OCI-LY1 (cell line): ENCODE data around the gene OGA.

Source experiments
- H2AFZ ChIP-seq: fragments of 200-600 bp; sonication (generic), shearing (Covaris generic); 2 replicates; pipeline ENCODE4 v1.6.0; 2014; ENCODE audit warnings: antibody characterized with exemption, mild to moderate bottlenecking, low read length
- H3F3A ChIP-seq: fragments of 200-600 bp; sonication (generic), shearing (Covaris generic); 2 replicates; pipeline ENCODE4 v1.6.0; 2014; ENCODE audit warnings: mild to moderate bottlenecking, antibody characterized with exemption, low read length, moderate library complexity; ENCODE audit not compliant: insufficient read depth
- H3K27ac ChIP-seq: fragments of 200-600 bp; sonication (generic); 2 replicates; pipeline ENCODE4 v1.5.1; 2014; ENCODE audit warnings: low read length, mixed run types, mild to moderate bottlenecking, low read depth; ENCODE audit not compliant: poor library complexity, severe bottlenecking
- H3K27me3 ChIP-seq: fragments of 200-600 bp; sonication (generic); 2 replicates; pipeline ENCODE4 v1.6.0; 2014; ENCODE audit warnings: antibody characterized with exemption, mild to moderate bottlenecking, low read length, moderate library complexity; ENCODE audit not compliant: insufficient read depth
- H3K36me3 ChIP-seq: fragments of 200-600 bp; sonication (generic); 2 replicates; pipeline ENCODE4 v1.6.1; 2014; ENCODE audit warnings: mild to moderate bottlenecking, antibody characterized with exemption, low read length, moderate library complexity, mixed read lengths; ENCODE audit not compliant: insufficient read depth
- H3K4me1 ChIP-seq: fragments of 200-600 bp; sonication (generic); 2 replicates; pipeline ENCODE4 v1.5.1; 2014; ENCODE audit warnings: mild to moderate bottlenecking, low read length, moderate library complexity; ENCODE audit not compliant: insufficient read depth, severe bottlenecking
- H3K4me2 ChIP-seq: fragments of 200-600 bp; sonication (generic), shearing (Covaris generic); 2 replicates; pipeline ENCODE4 v1.6.1; 2014; ENCODE audit warnings: low read length
- H3K4me3 ChIP-seq: fragments of 200-600 bp; sonication (generic); 2 replicates; pipeline ENCODE4 v1.5.1; 2014; ENCODE audit warnings: low read length, low read depth, mild to moderate bottlenecking, mixed read lengths; ENCODE audit not compliant: poor library complexity, severe bottlenecking
- H3K79me2 ChIP-seq: fragments of 200-600 bp; shearing (Covaris generic); 2 replicates; pipeline ENCODE4 v1.6.1; 2016; ENCODE audit warnings: mixed run types, low read length, mixed read lengths; ENCODE audit not compliant: insufficient read depth
- H3K9ac ChIP-seq: fragments of 200-600 bp; sonication (generic), shearing (Covaris generic); 2 replicates; pipeline ENCODE4 v1.6.1; 2014; ENCODE audit warnings: mild to moderate bottlenecking, low read length, mixed read lengths
- H3K9me2 ChIP-seq: fragments of 200-600 bp; sonication (generic), shearing (Covaris generic); 2 replicates; pipeline ENCODE4 v1.6.1; 2014; ENCODE audit warnings: low read depth, mild to moderate bottlenecking, low read length, mixed read lengths
- H3K9me3 ChIP-seq: fragments of 200-600 bp; shearing (Covaris generic); 2 replicates; pipeline ENCODE4 v1.6.1; 2014; ENCODE audit warnings: low read length, mixed read lengths
- H4K20me1 ChIP-seq: fragments of 200-600 bp; sonication (generic), shearing (Covaris generic); 2 replicates; pipeline ENCODE4 v1.6.0; 2016; ENCODE audit warnings: mild to moderate bottlenecking, low read length; ENCODE audit not compliant: insufficient read depth
- CTCF ChIP-seq: fragments of 200-600 bp; sonication (generic), shearing (Covaris generic); IDR thresholded peaks from 2 replicates; pipeline ENCODE4 v1.5.1; 2017; ENCODE audit warnings: mild to moderate bottlenecking, antibody characterized with exemption, low read length, moderate library complexity, mixed read lengths
- EZH2 ChIP-seq: fragments of 200-600 bp; sonication (generic), shearing (Covaris generic); IDR thresholded peaks from 2 replicates; pipeline ENCODE4 v1.8.0; 2017; ENCODE audit warnings: borderline replicate concordance, mixed run types, mild to moderate bottlenecking, antibody characterized with exemption, low read length, moderate library complexity, mixed read lengths

Gene OGA

DNA sequence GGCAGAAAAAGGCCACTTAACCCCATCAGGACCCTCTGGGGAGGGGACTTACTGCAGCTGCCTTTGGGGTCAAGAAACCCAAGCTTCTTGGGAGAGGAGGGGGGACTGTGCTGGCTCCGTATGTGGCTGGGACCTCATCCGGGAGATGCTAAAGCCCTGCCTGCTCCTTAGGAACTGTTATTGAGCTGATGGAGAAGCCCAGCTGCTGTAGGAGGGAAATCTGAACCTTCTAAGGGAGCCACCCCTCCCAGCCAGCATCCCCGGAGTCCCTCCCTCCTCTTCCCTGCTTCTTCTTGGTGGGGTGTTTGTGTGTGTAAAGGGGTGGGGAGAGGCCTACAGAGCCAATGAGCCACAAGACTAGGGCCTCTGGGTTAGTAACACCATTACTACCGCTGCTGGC is 17.1 kb upstream of the OGA start:
- Histone ChIP-seq H3F3A (no peaks in the 10 kb centered on the region), H2AFZ (no peak overlapping the region), H3K9me2 (no peaks in the 10 kb centered on the region), H4K20me1 (no peaks in the 10 kb centered on the region), H3K9me3 (no peaks in the 10 kb centered on the region), H3K27me3 (no peaks in the 10 kb centered on the region), H3K4me1 (peaks cover 18% of the 10 kb centered on the region), H3K27ac (no peak overlapping the region), H3K4me2 (no peak overlapping the region), H3K79me2 (no peaks in the 10 kb centered on the region), H3K9ac (no peak overlapping the region), H3K4me3 (no peak overlapping the region), H3K36me3 (no peaks in the 10 kb centered on the region)
- no peak for TF ChIP-seq EZH2

DNA sequence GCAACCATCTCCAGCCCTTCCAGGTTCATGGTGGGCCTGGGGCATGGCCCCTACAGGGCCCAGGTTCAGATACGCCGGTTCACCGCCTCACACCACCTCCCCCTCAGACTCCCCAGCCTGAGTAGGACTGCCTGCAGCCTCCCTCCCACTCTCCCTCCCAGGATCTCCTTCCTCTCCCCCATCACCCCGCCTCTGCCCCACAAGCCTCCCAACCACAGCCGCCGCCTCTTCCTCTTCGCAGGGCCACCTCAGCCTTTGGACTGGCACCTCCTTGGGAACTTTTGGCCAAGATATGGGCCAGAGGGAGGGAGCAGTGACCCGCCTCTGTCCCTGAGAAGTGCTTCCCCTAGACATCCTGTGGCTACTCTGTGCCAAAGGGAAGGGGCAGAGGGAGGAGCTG is 16.1 kb upstream of the OGA start:
- Histone ChIP-seq H3F3A (0 out of 2 replicates have a peak, but pooled peaks cover 4% of the 10 kb centered on the region), H3K4me3 (no peak overlapping the region), H3K9ac (no peak overlapping the region), H4K20me1 (no peaks in the 10 kb centered on the region), H3K9me3 (no peaks in the 10 kb centered on the region), H3K79me2 (no peaks in the 10 kb centered on the region), H3K36me3 (no peaks in the 10 kb centered on the region), H3K27me3 (no peaks in the 10 kb centered on the region), H3K4me1 (peaks cover 20% of the 10 kb centered on the region), H2AFZ (no peak overlapping the region), H3K9me2 (no peaks in the 10 kb centered on the region), H3K27ac (no peak overlapping the region), H3K4me2 (no peak overlapping the region)
- no peak for TF ChIP-seq EZH2
- TF ChIP-seq CTCF = no peak

DNA sequence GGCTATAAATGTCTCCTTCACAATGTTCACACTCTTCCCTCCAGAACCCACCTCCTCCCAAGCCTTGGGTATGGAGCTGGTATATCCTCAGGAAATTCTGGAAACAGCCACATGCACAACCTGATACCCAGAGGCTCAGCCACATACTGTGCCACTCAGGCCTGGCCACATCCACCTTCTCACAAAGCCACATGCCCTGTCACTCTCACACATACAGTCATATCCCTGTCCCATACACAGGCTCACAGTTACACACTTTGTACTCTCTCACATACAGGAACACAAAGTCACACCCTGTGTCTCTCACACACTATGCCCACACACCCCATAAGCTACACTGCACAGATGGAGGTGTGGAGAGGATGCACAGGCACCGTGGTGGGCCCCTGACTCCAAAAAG is 15.2 kb upstream of the OGA start:
- peaks cover 25% of the 10 kb centered on the region for H3K4me1 ChIP-seq
- H3K27ac ChIP-seq = no peak overlapping the region
- H3K9ac ChIP-seq = no peak overlapping the region
- no peaks in the 10 kb centered on the region for H3K79me2 ChIP-seq
- no peaks in the 10 kb centered on the region for H3K36me3 ChIP-seq
- H3K4me3 ChIP-seq = no peak overlapping the region
- H3K9me3 ChIP-seq = no peaks in the 10 kb centered on the region
- no peaks in the 10 kb centered on the region for H3K27me3 ChIP-seq
- no peaks in the 10 kb centered on the region for H4K20me1 ChIP-seq
- no peak overlapping the region for H2AFZ ChIP-seq
- H3F3A ChIP-seq = 0 out of 2 replicates have a peak, but pooled peaks cover 4% of the 10 kb centered on the region
- TF ChIP-seq EZH2 (no peak), CTCF (no peak)
- H3K4me2 ChIP-seq = no peak overlapping the region
- H3K9me2 ChIP-seq = no peaks in the 10 kb centered on the region

- Histone ChIP-seq H3K27ac (no peak overlapping the region), H3K9me2 (no peaks in the 10 kb centered on the region), H3K4me2 (no peak overlapping the region), H3K9ac (no peak overlapping the region), H3K4me1 (peaks cover 25% of the 10 kb centered on the region), H3K79me2 (no peaks in the 10 kb centered on the region), H2AFZ (no peak overlapping the region), H3F3A (0 out of 2 replicates have a peak, but pooled peaks cover 4% of the 10 kb centered on the region), H3K4me3 (no peak overlapping the region), H3K27me3 (no peaks in the 10 kb centered on the region), H3K9me3 (no peaks in the 10 kb centered on the region), H4K20me1 (no peaks in the 10 kb centered on the region), H3K36me3 (no peaks in the 10 kb centered on the region)
- TF ChIP-seq CTCF = no peak
- TF ChIP-seq EZH2 = no peak
Observed at GRCh38 chr10:101832325-101832771, 14.1 kb upstream of the OGA start.
